HepG2 (cell line): ENCODE results near the gene BRD1. TPM values are rescaled to one million over a fixed set of nuclear protein-coding genes. Genes with fewer than 3 reads are reported as not detected.
A peak's percentile ranks its signal among the peaks of the same experiment; 100 is the strongest.

Experiments
- DMAP1 ChIP-seq: IDR thresholded peaks from 2 replicates; pipeline ENCODE4 v1.6.1; 2016
- HNF1A ChIP-seq, 2 experiments: sonication (generic) in 1 of 2; formaldehyde crosslinking in 1 of 2; IDR thresholded peaks; 2 replicates each; pipeline versions ENCODE4 v1.4.0 to v1.6.1; 2016 to 2020; ENCODE audit warnings: borderline replicate concordance in 1 of 2, low read depth in 1 of 2, mild to moderate bottlenecking in 1 of 2, missing genetic modification reagents in 1 of 2
- NCOA1 ChIP-seq: sonication (generic); formaldehyde crosslinking; IDR thresholded peaks from 2 replicates; pipeline ENCODE4 v1.9.0; 2021; ENCODE audit warnings: missing genetic modification reagents
- SMAD1 ChIP-seq: sonication (generic); formaldehyde crosslinking; IDR thresholded peaks from 2 replicates; pipeline ENCODE4 v1.4.0; 2020; ENCODE audit warnings: missing genetic modification reagents, low read depth, mild to moderate bottlenecking, borderline replicate concordance
- YEATS2 ChIP-seq: sonication (generic); formaldehyde crosslinking; IDR thresholded peaks from 2 replicates; pipeline ENCODE4 v1.4.0; 2020; ENCODE audit warnings: missing genetic modification reagents, borderline replicate concordance
- ZEB1 ChIP-seq: IDR thresholded peaks from 2 replicates; pipeline ENCODE4 v1.6.1; 2012; ENCODE audit warnings: mild to moderate bottlenecking, low read depth, inconsistent platforms; ENCODE audit not compliant: insufficient replicate concordance
- ZKSCAN1 ChIP-seq: fragments of 150-350 bp; IDR thresholded peaks from 2 replicates; pipeline ENCODE4 v1.6.1; 2014; ENCODE audit warnings: low read length
- ZNF569 ChIP-seq: sonication (generic); formaldehyde crosslinking; IDR thresholded peaks from 2 replicates; pipeline ENCODE4 v1.5.0; 2020; ENCODE audit warnings: mild to moderate bottlenecking, missing genetic modification reagents, moderate library complexity, borderline replicate concordance
- ZSCAN31 ChIP-seq: sonication (generic); formaldehyde crosslinking; IDR thresholded peaks from 2 replicates; pipeline ENCODE4 v1.5.0; 2020; ENCODE audit warnings: low read depth, mild to moderate bottlenecking, missing genetic modification reagents
- polyA plus RNA-seq, 8 experiments: library from polyadenylated mRNA; depleted of rRNA in 3 of 8; stranded (reverse) in 7 of 8; unstranded in 1 of 8; fragments of >200 nt; fragmentation: Illumina TruSeq in 4 of 8; extraction: Trizol in 4 of 8; gene quantifications; 2 replicates each; pipeline versions ENCODE4 v1.2.1 to v1.2.3, GENCODE V29; 2011 to 2016; ENCODE audit warnings: low read depth in 4 of 8, missing spikeins in 1 of 8, mixed read lengths in 1 of 8; ENCODE audit not compliant: insufficient read depth in 1 of 8
- total RNA-seq, 5 experiments: library from RNA; depleted of rRNA; stranded (reverse); fragments of >200 nt; fragmentation: Illumina TruSeq; extraction: Trizol; gene quantifications; 2 replicates each; pipeline ENCODE4 v1.2.3, GENCODE V29; 2016; ENCODE audit warnings: low read depth in 1 of 5
- TF ChIP-seq, protein P1 (sequence below): sonication (generic); formaldehyde crosslinking; IDR thresholded peaks from one replicate; pipeline ENCODE4 v1.5.1; 2020; ENCODE audit warnings: mild to moderate bottlenecking, missing genetic modification reagents; ENCODE audit errors: not compliant biosample characterization
- TF ChIP-seq, protein P2 (sequence below): sonication (generic); formaldehyde crosslinking; IDR thresholded peaks from 2 replicates; pipeline ENCODE4 v1.9.0; 2021; ENCODE audit warnings: missing genetic modification reagents, borderline replicate concordance

BRD1 gene
- total and polyA plus RNA-seq, 2 of the 13 experiments (the other 11 are each of a cell fraction or from before 2014, with no cell fraction given): 5.1 to 12.0 TPM

DNA sequence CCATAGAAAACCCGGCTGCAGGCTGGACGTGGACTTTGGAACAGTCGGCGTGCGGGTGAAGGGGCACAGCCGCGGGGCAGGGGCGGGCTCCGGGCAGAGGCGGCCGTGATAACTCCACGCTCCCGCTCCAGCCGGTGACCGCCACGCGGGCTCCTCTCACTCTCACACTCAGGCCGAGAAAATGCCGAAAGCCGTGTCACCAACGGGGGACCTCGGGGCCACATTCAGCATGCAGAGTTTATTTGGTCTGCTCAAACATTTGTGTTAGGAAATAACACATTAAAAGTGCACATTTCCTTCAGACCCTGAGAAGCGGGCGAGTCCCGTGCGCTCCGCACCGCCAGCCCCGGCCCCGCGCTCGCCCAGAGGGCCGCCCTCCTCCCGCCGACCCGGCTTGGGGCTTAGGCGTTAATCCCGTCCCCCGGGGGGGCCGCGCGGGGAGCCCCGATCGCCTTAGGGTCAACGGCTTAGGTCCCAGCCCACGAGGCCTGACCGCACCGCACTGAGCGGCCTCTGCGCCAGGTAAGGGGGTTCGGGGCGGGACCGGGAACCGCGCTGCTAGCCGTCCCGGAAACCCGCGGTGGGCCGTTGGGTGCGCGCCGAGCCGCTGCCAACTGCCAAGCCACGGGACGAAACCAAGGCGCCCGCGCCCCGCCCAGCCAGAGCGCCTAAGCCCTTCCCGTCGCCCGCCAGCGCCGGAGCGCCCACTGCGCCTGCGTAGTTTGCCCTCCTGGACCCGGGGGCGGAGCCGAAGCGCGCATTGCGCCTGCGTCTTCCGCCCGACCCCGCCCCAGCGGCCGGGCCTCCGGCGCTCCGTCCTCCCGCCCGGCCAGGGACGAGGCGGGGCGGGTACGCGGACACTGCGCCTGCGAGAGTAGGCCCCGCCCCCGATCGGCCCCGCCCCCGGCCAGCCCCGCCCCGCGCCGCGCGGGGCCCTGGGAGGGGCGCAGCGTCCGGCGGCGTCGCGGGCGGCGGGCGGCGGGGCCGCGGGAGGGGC, 25.5 kb upstream of the BRD1 start, which contains the start of gene ZBED4 (continued):
- TF ChIP-seq, protein P1, sequence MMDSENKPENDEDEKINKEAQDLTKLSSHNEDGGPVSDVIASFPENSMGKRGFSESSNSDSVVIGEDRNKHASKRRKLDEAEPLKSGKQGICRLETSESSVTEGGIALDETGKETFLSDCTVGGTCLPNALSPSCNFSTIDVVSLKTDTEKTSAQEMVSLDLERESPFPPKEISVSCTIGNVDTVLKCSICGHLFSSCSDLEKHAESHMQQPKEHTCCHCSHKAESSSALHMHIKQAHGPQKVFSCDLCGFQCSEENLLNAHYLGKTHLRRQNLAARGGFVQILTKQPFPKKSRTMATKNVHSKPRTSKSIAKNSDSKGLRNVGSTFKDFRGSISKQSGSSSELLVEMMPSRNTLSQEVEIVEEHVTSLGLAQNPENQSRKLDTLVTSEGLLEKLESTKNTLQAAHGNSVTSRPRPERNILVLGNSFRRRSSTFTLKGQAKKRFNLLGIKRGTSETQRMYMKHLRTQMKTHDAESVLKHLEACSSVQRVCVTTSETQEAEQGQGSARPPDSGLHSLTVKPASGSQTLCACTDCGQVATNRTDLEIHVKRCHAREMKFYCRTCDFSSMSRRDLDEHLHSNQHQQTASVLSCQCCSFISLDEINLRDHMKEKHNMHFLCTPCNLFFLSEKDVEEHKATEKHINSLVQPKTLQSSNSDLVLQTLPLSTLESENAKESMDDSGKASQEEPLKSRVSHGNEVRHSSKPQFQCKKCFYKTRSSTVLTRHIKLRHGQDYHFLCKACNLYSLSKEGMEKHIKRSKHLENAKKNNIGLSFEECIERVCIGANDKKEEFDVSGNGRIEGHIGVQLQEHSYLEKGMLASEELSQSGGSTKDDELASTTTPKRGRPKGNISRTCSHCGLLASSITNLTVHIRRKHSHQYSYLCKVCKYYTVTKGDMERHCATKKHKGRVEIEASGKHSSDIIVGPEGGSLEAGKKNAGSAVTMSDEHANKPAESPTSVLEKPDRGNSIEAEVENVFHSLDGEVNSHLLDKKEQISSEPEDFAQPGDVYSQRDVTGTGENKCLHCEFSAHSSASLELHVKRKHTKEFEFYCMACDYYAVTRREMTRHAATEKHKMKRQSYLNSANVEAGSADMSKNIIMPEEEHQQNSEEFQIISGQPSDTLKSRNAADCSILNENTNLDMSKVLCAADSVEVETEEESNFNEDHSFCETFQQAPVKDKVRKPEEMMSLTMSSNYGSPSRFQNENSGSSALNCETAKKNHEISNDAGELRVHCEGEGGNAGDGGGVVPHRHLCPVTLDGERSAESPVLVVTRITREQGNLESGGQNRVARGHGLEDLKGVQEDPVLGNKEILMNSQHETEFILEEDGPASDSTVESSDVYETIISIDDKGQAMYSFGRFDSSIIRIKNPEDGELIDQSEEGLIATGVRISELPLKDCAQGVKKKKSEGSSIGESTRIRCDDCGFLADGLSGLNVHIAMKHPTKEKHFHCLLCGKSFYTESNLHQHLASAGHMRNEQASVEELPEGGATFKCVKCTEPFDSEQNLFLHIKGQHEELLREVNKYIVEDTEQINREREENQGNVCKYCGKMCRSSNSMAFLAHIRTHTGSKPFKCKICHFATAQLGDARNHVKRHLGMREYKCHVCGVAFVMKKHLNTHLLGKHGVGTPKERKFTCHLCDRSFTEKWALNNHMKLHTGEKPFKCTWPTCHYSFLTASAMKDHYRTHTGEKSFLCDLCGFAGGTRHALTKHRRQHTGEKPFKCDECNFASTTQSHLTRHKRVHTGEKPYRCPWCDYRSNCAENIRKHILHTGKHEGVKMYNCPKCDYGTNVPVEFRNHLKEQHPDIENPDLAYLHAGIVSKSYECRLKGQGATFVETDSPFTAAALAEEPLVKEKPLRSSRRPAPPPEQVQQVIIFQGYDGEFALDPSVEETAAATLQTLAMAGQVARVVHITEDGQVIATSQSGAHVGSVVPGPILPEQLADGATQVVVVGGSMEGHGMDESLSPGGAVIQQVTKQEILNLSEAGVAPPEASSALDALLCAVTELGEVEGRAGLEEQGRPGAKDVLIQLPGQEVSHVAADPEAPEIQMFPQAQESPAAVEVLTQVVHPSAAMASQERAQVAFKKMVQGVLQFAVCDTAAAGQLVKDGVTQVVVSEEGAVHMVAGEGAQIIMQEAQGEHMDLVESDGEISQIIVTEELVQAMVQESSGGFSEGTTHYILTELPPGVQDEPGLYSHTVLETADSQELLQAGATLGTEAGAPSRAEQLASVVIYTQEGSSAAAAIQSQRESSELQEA (CRISPR knock-in tag): peak; percentile 91
- no peak for TF ChIP-seq ZKSCAN1
- TF ChIP-seq NCOA1 (CRISPR knock-in tag): 0 out of 2 replicates have a peak, but pooled peaks have one; percentile 78
- peak; percentile 73; the same call in 1 of the 2 replicates for TF ChIP-seq ZSCAN31 (CRISPR knock-in tag)
- TF ChIP-seq YEATS2 (CRISPR knock-in tag): peak; percentile 29; the same call in 1 of the 2 replicates
- TF ChIP-seq SMAD1: peak; percentile 19; the same call in 1 of the 2 replicates
- no peak for TF ChIP-seq ZNF569 (CRISPR knock-in tag)
- TF ChIP-seq, protein P2, sequence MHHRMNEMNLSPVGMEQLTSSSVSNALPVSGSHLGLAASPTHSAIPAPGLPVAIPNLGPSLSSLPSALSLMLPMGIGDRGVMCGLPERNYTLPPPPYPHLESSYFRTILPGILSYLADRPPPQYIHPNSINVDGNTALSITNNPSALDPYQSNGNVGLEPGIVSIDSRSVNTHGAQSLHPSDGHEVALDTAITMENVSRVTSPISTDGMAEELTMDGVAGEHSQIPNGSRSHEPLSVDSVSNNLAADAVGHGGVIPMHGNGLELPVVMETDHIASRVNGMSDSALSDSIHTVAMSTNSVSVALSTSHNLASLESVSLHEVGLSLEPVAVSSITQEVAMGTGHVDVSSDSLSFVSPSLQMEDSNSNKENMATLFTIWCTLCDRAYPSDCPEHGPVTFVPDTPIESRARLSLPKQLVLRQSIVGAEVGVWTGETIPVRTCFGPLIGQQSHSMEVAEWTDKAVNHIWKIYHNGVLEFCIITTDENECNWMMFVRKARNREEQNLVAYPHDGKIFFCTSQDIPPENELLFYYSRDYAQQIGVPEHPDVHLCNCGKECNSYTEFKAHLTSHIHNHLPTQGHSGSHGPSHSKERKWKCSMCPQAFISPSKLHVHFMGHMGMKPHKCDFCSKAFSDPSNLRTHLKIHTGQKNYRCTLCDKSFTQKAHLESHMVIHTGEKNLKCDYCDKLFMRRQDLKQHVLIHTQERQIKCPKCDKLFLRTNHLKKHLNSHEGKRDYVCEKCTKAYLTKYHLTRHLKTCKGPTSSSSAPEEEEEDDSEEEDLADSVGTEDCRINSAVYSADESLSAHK (CRISPR knock-in tag): no peak
- TF ChIP-seq HNF1A (IDR thresholded peaks at IDR 0.05; ENCODE audit: low read depth): no peak
- peak; percentile 49; the same call in 1 of the 2 replicates for TF ChIP-seq HNF1A (CRISPR knock-in tag; IDR thresholded peaks at IDR 0.05; ENCODE audit: borderline replicate concordance)
- no peak for TF ChIP-seq ZEB1
- TF ChIP-seq DMAP1: peak; percentile 59; the same call in 1 of the 2 replicates
